WTC11 (cell line): ENCODE measurements around the gene PLA1A. TPM values are rescaled to one million over a fixed set of nuclear protein-coding genes. Genes with fewer than 3 reads are reported as not detected.

ENCODE experiments used
- ATAC-seq: fragments of 200-7000 bp; cut with Tn5 transposase; 2 replicates; pipeline ENCODE4 v1.10.0; 2021; ENCODE audit warnings: mild to moderate bottlenecking, moderate library complexity
- CTCF ChIA-PET: fragments of 300-600 bp; sonication (Branson Sonifier 250); formaldehyde crosslinking; loops from one replicate; lab custom pipeline; 2021; ENCODE audit warnings: antibody characterized with exemption; lab: Charles Lee
- POLR2A ChIA-PET: fragments of 350-600 bp; sonication (Branson Sonifier 250); formaldehyde crosslinking; loops from one replicate; lab custom pipeline; 2021; ENCODE audit warnings: antibody characterized with exemption; lab: Charles Lee
- DNase-seq: peaks from one replicate; pipeline ENCODE4 v3.0.0; 2021; ENCODE audit warnings: low spot score
- H3K27ac Mint-ChIP-seq: 2 replicates; pipeline ENCODE4 v1.8.0; 2021; ENCODE audit warnings: mixed read lengths
- H3K27me3 Mint-ChIP-seq: 2 replicates; pipeline ENCODE4 v1.8.0; 2021; ENCODE audit warnings: low read depth, mild to moderate bottlenecking, moderate library complexity, mixed read lengths
- H3K36me3 Mint-ChIP-seq: 2 replicates; pipeline ENCODE4 v1.8.0; 2021; ENCODE audit warnings: mixed read lengths
- H3K4me1 Mint-ChIP-seq: 2 replicates; pipeline ENCODE4 v1.8.0; 2022; ENCODE audit warnings: mixed read lengths
- H3K4me3 Mint-ChIP-seq: 2 replicates; pipeline ENCODE4 v1.8.0; 2021; ENCODE audit warnings: mild to moderate bottlenecking, moderate library complexity, mixed read lengths
- H3K9me3 Mint-ChIP-seq: 2 replicates; pipeline ENCODE4 v1.8.0; 2021; ENCODE audit warnings: mixed read lengths
- ATF6 ChIP-seq: sonication (generic); formaldehyde crosslinking; IDR thresholded peaks from 2 replicates; pipeline ENCODE4 v1.8.1; 2023; ENCODE audit warnings: mild to moderate bottlenecking, missing genetic modification reagents
- ELF4 ChIP-seq: sonication (generic); formaldehyde crosslinking; IDR thresholded peaks from 2 replicates; pipeline ENCODE4 v1.8.1; 2022; ENCODE audit warnings: low read depth, mild to moderate bottlenecking, moderate library complexity, missing genetic modification reagents
- ESRRA ChIP-seq: sonication (generic); formaldehyde crosslinking; IDR thresholded peaks from 2 replicates; pipeline ENCODE4 v1.8.1; 2022; ENCODE audit warnings: mild to moderate bottlenecking, missing genetic modification reagents, borderline replicate concordance
- FOXK1 ChIP-seq: sonication (generic); formaldehyde crosslinking; IDR thresholded peaks from 2 replicates; pipeline ENCODE4 v1.8.0; 2022; ENCODE audit warnings: mild to moderate bottlenecking, moderate library complexity, missing genetic modification reagents
- GABPB1 ChIP-seq: sonication (generic); formaldehyde crosslinking; IDR thresholded peaks from 2 replicates; pipeline ENCODE4 v1.8.1; 2023; ENCODE audit warnings: mild to moderate bottlenecking, missing genetic modification reagents
- IRF1 ChIP-seq: sonication (generic); formaldehyde crosslinking; IDR thresholded peaks from 2 replicates; pipeline ENCODE4 v1.8.0; 2023; ENCODE audit warnings: missing genetic modification reagents
- MLX ChIP-seq: sonication (generic); formaldehyde crosslinking; IDR thresholded peaks from 2 replicates; pipeline ENCODE4 v1.8.1; 2023; ENCODE audit warnings: mild to moderate bottlenecking, missing genetic modification reagents, moderate library complexity
- MXD4 ChIP-seq: fragments of 250-450 bp; sonication (Bioruptor Pico); IDR thresholded peaks from 2 replicates; pipeline ENCODE4 v1.8.0; 2021; ENCODE audit warnings: mild to moderate bottlenecking, moderate library complexity, borderline replicate concordance
- NFYB ChIP-seq: sonication (generic); formaldehyde crosslinking; conservative IDR thresholded peaks from 2 replicates; pipeline ENCODE4 v1.8.0; 2022; ENCODE audit warnings: low read depth, missing genetic modification reagents
- TEAD1 ChIP-seq: sonication (generic); formaldehyde crosslinking; IDR thresholded peaks from 2 replicates; pipeline ENCODE4 v1.8.0; 2022; ENCODE audit warnings: mild to moderate bottlenecking, missing genetic modification reagents
- ZNF138 ChIP-seq: sonication (generic); formaldehyde crosslinking; conservative IDR thresholded peaks from 2 replicates; pipeline ENCODE4 v1.8.1; 2022; ENCODE audit warnings: mild to moderate bottlenecking, moderate library complexity, missing genetic modification reagents
- ZNF232 ChIP-seq: sonication (generic); formaldehyde crosslinking; IDR thresholded peaks from 2 replicates; pipeline ENCODE4 v1.8.0; 2022; ENCODE audit warnings: mild to moderate bottlenecking, missing genetic modification reagents
- ZNF396 ChIP-seq: fragments of 250-450 bp; sonication (Bioruptor Pico); IDR thresholded peaks from 2 replicates; pipeline ENCODE4 v1.8.0; 2021; ENCODE audit warnings: mild to moderate bottlenecking, moderate library complexity, borderline replicate concordance
- ZNF423 ChIP-seq: fragments of 250-450 bp; sonication (Bioruptor Pico); IDR thresholded peaks from 2 replicates; pipeline ENCODE4 v2.1.2; 2022; ENCODE audit warnings: mild to moderate bottlenecking, moderate library complexity
- ZSCAN18 ChIP-seq: fragments of 250-450 bp; sonication (Bioruptor Pico); IDR thresholded peaks from 2 replicates; pipeline ENCODE4 v2.1.2; 2022; ENCODE audit warnings: mild to moderate bottlenecking, moderate library complexity
- total RNA-seq: library from RNA; stranded (reverse); gene quantifications from 3 replicates; pipeline ENCODE4 v1.2.3, GENCODE V29; 2021
- TF ChIP-seq, protein P1 (sequence below): sonication (generic); formaldehyde crosslinking; IDR thresholded peaks from 2 replicates; pipeline ENCODE4 v1.8.0; 2022; ENCODE audit warnings: mild to moderate bottlenecking, missing genetic modification reagents
- TF ChIP-seq, protein P2 (sequence below): sonication (generic); formaldehyde crosslinking; IDR thresholded peaks from 2 replicates; pipeline ENCODE4 v1.8.0; 2022; ENCODE audit warnings: missing genetic modification reagents
- TF ChIP-seq, protein P3 (sequence below): fragments of 250-450 bp; sonication (Bioruptor Pico); IDR thresholded peaks from 2 replicates; pipeline ENCODE4 v1.9.0; 2021; ENCODE audit warnings: mild to moderate bottlenecking

Gene PLA1A
- total RNA-seq, 1 experiment from 2014 or later: not detected

- no peak for TF ChIP-seq GABPB1 (CRISPR knock-in tag)
- Mint-ChIP-seq H3K27me3 (peaks cover 3% of the 10 kb centered on the region), H3K4me3 (no peak overlapping the region), H3K4me1 (no peaks in the 10 kb centered on the region), H3K36me3 (no peaks in the 10 kb centered on the region), H3K27ac (no peak overlapping the region), H3K9me3 (peaks cover 5% of the 10 kb centered on the region; the same call in 1 of the 2 replicates)
- ChIA-PET POLR2A (no interaction called here), CTCF (interaction anchor here (1.5 kb wide), 1 partner anchor 120 kb away, joined by 5 read pairs; no protein-coding TSS in a partner anchor)
- DNase-seq (no peak), ATAC-seq (no peak)
Observed at GRCh38 chr3:119570229-119570628, 27.5 kb upstream of the PLA1A start.

DNA sequence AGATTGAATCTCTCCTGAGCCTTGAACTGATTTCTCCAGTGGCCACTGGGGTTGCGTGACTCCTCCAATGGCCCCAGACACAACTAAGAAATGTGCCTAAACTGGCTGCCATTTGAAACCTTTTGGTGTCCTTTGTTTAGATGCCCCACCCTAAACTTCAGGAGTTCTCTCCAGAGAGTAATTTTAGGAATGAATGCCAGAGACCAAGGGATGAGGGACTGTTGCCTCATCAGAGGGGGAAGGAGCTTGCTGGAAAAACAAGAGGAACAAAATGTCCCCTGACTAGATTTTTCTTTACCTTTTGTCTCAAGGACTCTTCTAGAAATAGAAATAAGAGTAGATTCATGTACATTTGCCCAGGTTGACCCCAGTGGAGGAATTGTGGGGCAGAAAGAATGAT is 26.5 kb upstream of the PLA1A start:
- Mint-ChIP-seq H3K4me3 (no peak overlapping the region), H3K27me3 (peaks cover 3% of the 10 kb centered on the region), H3K36me3 (no peaks in the 10 kb centered on the region), H3K4me1 (no peaks in the 10 kb centered on the region), H3K9me3 (peaks cover 5% of the 10 kb centered on the region; the same call in 1 of the 2 replicates), H3K27ac (no peak overlapping the region)
- DNase-seq (no peak), ATAC-seq (no peak)
- POLR2A ChIA-PET: no interaction called here
- TF ChIP-seq MXD4 (CRISPR knock-in tag): no peak
- TF ChIP-seq ELF4: no peak
- no peak for TF ChIP-seq IRF1 (CRISPR knock-in tag)
- no peak for TF ChIP-seq MLX (CRISPR knock-in tag)
- TF ChIP-seq NFYB (CRISPR knock-in tag): no peak
- no peak for TF ChIP-seq FOXK1 (CRISPR knock-in tag)
- TF ChIP-seq ZNF138: no peak
- no peak for TF ChIP-seq ESRRA (CRISPR knock-in tag)
- no peak for TF ChIP-seq ATF6 (CRISPR knock-in tag)
- TF ChIP-seq ZNF232 (CRISPR knock-in tag): no peak
- TF ChIP-seq, protein P1, sequence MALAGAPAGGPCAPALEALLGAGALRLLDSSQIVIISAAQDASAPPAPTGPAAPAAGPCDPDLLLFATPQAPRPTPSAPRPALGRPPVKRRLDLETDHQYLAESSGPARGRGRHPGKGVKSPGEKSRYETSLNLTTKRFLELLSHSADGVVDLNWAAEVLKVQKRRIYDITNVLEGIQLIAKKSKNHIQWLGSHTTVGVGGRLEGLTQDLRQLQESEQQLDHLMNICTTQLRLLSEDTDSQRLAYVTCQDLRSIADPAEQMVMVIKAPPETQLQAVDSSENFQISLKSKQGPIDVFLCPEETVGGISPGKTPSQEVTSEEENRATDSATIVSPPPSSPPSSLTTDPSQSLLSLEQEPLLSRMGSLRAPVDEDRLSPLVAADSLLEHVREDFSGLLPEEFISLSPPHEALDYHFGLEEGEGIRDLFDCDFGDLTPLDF: no peak
- no peak for TF ChIP-seq ZNF396
- TF ChIP-seq, protein P2, sequence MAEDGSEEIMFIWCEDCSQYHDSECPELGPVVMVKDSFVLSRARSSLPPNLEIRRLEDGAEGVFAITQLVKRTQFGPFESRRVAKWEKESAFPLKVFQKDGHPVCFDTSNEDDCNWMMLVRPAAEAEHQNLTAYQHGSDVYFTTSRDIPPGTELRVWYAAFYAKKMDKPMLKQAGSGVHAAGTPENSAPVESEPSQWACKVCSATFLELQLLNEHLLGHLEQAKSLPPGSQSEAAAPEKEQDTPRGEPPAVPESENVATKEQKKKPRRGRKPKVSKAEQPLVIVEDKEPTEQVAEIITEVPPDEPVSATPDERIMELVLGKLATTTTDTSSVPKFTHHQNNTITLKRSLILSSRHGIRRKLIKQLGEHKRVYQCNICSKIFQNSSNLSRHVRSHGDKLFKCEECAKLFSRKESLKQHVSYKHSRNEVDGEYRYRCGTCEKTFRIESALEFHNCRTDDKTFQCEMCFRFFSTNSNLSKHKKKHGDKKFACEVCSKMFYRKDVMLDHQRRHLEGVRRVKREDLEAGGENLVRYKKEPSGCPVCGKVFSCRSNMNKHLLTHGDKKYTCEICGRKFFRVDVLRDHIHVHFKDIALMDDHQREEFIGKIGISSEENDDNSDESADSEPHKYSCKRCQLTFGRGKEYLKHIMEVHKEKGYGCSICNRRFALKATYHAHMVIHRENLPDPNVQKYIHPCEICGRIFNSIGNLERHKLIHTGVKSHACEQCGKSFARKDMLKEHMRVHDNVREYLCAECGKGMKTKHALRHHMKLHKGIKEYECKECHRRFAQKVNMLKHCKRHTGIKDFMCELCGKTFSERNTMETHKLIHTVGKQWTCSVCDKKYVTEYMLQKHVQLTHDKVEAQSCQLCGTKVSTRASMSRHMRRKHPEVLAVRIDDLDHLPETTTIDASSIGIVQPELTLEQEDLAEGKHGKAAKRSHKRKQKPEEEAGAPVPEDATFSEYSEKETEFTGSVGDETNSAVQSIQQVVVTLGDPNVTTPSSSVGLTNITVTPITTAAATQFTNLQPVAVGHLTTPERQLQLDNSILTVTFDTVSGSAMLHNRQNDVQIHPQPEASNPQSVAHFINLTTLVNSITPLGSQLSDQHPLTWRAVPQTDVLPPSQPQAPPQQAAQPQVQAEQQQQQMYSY (CRISPR knock-in tag): no peak
- TF ChIP-seq, protein P3, sequence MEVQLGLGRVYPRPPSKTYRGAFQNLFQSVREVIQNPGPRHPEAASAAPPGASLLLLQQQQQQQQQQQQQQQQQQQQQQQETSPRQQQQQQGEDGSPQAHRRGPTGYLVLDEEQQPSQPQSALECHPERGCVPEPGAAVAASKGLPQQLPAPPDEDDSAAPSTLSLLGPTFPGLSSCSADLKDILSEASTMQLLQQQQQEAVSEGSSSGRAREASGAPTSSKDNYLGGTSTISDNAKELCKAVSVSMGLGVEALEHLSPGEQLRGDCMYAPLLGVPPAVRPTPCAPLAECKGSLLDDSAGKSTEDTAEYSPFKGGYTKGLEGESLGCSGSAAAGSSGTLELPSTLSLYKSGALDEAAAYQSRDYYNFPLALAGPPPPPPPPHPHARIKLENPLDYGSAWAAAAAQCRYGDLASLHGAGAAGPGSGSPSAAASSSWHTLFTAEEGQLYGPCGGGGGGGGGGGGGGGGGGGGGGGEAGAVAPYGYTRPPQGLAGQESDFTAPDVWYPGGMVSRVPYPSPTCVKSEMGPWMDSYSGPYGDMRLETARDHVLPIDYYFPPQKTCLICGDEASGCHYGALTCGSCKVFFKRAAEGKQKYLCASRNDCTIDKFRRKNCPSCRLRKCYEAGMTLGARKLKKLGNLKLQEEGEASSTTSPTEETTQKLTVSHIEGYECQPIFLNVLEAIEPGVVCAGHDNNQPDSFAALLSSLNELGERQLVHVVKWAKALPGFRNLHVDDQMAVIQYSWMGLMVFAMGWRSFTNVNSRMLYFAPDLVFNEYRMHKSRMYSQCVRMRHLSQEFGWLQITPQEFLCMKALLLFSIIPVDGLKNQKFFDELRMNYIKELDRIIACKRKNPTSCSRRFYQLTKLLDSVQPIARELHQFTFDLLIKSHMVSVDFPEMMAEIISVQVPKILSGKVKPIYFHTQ (CRISPR knock-in tag): no peak
- TF ChIP-seq ZSCAN18 (CRISPR knock-in tag): no peak
- no peak for TF ChIP-seq TEAD1 (CRISPR knock-in tag)
- no peak for TF ChIP-seq ZNF423
- CTCF ChIA-PET: interaction anchor here (0.6 to 1.5 kb wide), 2 partner anchors 119 to 1911 kb away, joined by 3 to 5 read pairs; no protein-coding TSS in a partner anchor
